Measurements from ENCODE around the gene DCUN1D2.
A peak's percentile ranks its signal among the peaks of the same experiment; 100 is the strongest.
"Not testable (repeated sequence)": the region's sequence is repeated elsewhere in the genome, so short reads cannot be mapped to it uniquely, and the experiment has no call there.

The DCUN1D2 gene

DNA sequence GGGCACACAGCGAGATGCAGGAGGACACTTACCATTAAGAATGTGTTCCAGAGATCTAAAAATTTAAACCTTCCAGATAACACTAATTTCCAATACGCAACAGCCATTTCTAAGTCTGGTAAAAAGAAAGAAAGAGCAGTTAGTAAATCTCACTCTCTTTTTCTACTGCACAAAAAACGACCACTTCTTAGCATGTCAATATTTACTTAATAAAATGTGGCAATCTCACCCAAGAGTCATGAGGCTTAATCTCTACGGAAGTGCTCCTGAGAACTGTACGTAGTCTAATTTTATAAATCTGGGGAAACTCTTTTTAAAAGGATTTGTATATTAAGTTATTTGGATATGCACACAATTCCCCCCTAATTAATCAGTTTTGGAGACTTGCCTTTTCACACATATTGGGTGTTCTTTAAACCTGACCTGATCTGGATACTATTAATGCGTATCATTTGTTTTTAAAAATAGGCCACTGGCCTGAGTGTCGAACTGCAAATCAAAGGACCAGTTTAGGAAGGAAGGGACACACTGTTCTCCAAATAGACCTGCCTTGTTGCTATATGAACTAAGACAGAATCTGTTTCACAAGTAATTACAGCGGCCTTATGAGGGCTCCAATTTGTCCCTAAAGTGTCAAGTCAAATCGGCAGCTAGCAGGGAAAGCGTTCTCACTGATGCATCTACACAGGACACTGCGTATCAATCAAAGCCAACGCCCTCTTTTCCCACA, 29.3 kb downstream of the DCUN1D2 start:
- no peak for DNase-seq

GRCh38 chr13:113460599-113460998, 29.9 kb downstream of the DCUN1D2 start:
- DNase-seq, result no peak

DNA sequence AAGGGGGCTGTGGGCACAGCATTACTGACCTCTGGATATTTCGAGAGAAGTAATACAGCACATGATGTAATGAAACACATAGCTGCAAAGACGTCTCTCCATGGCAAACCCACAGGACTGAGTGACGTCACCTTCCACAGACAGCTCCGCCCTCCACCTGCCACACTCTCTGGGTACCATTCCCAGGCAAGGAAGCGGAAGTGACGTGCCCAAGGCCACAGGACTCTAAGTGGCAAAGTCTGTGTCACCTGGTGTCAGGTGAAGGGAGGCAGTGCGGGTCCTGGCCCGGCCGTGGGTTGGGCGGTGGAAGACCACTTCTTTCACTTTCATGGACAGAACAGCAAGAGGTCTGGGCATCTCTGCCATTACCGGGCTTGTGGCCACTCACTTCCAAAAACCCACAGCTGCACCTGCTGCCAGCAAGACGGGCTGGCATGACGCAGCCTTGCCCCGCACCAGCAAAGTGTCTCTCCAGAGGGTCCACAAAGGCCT, 30.4 kb downstream of the DCUN1D2 start:
- DNase-seq, result no peak

GRCh38 chr13:113458253-113459065, 32.1 kb downstream of the DCUN1D2 start:
- no peak for DNase-seq

GRCh38 chr13:113457510-113457909, 33.0 kb downstream of the DCUN1D2 start:
- no peak for DNase-seq

GRCh38 chr13:113456116-113456702, 34.3 kb downstream of the DCUN1D2 start:
- no peak for DNase-seq

- DNase-seq, result no peak
Observed at GRCh38 chr13:113455384-113455783, 35.1 kb downstream of the DCUN1D2 start.

GRCh38 chr13:113454936-113455335, 35.6 kb downstream of the DCUN1D2 start:
- DNase-seq, result no peak

- DNase-seq, result no peak
Observed at GRCh38 chr13:113452942-113453901, 37.3 kb downstream of the DCUN1D2 start, which contains the start of gene ADPRHL1. ADPRHL1 (minus strand) TSS chr13:113453488; CDS start chr13:113453437, 51 bp downstream.

DNA sequence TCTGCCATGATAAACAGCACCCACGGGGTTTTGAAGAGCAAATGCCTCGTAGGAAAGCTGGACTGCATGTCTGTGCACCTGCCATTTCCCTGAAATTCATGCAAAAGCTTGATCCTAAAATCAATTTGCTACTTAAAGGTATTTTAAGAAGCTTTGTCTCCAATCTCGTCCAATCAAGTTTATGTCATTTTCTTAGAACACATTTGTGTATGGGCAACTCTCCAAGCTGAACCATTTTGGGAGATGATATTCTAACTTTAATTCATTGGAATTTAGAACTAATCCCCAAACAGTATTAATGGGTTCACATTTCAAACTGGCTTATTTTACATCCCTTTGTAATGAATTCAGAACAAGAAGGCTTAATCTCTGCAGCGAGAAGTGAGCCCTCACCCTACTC, 38.0 kb downstream of the DCUN1D2 start:
- no peak for DNase-seq

- no peak for DNase-seq
Observed at GRCh38 chr13:113451951-113452421, 38.5 kb downstream of the DCUN1D2 start.

DNA sequence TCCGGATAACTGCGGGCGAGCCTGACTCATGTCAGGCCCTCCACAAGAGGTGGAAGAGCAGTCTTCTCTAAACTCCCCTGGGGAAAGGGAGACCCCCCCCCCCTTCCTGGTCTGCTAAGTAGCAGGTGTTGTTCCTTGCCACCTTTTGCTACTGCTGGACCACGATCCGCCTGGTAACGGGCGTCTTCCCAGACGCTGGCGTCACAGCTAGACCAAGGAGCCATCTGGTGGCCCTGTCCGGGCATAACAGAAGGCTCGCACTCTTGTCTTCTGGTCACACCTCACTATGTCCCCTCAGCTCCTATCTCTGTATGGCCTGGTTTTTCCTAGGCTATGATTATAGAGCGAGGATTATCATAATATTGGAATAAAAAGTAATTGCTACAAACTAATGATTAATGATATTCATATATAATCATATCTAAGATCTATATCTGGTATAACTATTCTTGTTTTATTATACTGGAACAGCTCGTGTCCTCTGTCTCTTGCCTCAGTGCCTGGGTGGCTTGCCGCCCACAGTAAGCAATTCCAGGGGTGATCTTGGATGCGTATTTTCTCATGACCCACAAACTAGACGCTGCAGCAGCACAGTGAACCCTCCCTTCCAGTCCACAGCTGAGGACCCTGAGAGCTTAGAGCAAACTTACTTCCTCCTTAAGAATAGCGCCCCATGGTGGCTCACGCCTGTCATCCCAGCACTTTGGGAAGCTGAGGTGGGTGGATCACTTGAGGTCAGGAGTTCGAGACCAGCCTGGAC, 39.5 kb downstream of the DCUN1D2 start:
- DNase-seq, result not testable (repeated sequence)

DNA sequence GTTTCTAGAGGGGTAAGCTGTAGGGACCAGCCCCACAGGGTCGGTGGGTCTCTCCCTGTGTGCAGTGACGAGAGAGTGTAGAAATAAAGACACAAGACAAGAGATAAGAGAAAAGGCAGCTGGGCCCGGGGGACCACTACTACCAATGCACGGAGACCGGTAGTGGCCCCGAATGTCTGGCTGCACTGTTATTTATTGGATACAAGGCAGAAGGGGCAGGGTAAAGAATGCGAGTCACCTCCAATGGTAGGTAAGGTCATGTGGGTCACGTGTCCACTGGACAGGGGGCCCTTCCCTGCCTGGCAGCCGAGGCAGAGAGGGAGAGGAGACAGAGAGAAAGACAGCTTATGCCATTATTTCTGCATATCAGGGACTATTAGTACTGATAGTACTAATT, 40.2 kb downstream of the DCUN1D2 start:
- DNase-seq, result not testable (repeated sequence)

- DNase-seq, result no peak
Observed at GRCh38 chr13:113449693-113450347, 40.7 kb downstream of the DCUN1D2 start.

- DNase-seq, result peak; percentile 90
Observed at GRCh38 chr13:113448885-113449692, 41.4 kb downstream of the DCUN1D2 start.

DNA sequence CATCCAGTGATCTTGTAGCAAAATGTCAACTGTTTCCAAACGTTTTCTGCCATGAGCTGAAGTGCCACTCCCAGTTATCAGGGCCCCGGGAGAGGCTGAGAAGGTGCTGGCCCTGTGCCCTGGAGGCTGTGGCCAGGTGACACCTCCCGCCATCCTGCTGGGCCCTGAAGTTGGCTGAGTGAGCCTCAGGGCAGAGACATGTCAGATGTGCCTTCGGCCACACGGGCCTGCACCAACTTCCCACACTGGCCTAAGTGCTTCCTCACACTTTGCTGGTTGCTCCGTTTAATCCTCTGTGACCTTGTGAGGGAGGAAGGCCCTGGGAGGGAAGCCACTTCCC, 42.0 kb downstream of the DCUN1D2 start:
- DNase-seq, result no peak

GRCh38 chr13:113447596-113447995, 42.9 kb downstream of the DCUN1D2 start:
- DNase-seq, result no peak

- DNase-seq, result no peak
Observed at GRCh38 chr13:113446488-113446854, 44.0 kb downstream of the DCUN1D2 start.

GRCh38 chr13:113445791-113446487, 44.6 kb downstream of the DCUN1D2 start:
- DNase-seq, result no peak

DNA sequence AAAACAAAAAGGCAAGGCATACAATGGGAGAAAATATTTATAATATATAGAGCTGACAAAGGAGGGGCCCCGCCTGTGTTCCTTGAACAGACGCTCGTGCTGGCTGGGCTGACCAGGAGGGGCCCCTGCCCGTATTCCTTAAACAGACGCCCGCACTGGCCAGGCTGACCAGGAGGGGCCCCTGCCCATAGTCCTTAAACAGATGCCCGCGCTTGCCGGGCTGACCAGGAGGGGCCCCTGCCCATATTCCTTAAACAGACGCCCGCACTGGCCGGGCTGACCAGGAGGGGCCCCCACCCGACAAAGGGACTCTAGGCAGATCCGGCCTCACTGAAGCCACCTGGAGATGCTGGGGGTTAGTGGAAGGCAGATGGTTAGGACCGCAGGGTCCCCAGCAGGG, 46.5 kb downstream of the DCUN1D2 start:
- DNase-seq, result no peak

Measured in DMS 273 treated with DMSO at 0.1 percent for 48 hours (cell line).